HG03520 (cell line): Measurements from ENCODE around the gene SCD5.

ENCODE experiments used
- ATAC-seq: cut with Tn5 transposase; IDR thresholded peaks from one replicate; pipeline ENCODE4 v1.9.1; 2021; ENCODE audit warnings: mild to moderate bottlenecking, moderate library complexity; ENCODE audit not compliant: unreplicated experiment

SCD5 gene

DNA sequence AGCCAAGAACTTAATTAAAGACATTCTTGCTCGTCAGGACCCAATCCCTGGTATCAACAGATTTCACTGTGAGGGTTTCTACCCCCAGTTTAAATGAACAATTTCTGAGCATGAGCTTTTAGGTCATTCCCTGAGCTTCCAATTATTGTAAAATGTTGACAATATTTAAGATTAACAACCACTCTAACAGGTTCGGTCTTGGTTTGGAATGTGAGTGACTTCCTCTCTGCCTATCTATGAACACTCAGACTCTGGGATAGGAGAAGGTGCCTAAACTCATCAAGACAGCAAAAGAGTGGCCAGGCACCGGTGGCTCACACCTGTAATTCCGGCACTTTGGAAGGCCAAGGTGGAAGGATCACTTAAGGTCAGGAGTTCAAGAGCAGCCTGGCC lies 153.9 kb downstream of the SCD5 start:
- no peak for ATAC-seq

DNA sequence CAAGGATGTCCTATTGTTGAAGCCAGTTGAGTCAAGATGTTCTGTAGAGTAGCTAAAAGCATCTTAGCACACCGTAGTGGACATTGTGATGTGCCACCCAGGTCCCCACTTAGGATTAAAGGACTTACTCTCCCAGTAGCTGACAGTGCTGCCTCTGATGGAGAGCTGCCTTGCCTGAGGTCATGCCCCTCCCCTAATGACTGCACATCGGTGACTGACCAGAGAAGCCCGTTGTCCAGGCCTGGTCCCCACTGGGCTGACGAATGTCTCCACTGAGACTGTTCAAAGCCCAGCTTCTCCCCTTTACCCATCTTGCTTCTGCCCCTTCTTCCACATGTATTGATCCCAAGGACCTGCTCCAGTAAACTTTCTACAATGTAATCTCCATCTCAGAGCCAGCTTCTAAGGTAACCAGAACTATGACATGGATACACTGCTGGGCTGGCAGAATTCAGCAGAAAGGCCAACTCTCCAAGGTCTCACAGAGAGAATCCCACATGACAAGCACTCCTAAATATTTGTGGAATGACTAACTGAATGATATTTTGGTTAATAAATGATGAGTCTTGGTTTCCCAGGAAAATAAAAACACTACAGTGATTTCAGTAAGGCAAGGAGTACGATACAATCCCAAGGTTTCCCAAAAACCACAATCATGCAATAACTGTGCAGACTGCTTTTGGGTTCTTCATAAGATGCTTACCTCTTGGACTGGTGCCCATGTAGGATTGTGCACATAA lies 154.4 kb downstream of the SCD5 start:
- ATAC-seq: no peak

DNA sequence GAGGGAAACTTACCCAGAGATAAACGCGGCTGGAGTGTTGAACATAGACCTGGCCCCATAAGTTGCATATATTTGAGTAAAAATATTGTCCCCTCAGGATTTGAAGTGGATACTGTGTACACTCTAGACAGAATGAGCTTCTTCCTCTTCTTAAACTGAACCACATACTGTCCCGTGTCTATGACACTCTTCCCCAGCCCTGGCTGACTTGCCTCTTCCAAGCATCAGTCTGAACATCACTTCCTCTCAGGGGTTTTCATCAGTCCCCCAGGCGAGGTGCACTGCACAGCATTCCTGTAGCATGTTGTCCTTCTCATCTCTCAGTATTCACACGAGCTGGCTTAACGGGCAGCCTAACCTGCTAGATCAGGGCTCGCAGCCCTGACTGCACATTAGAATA lies 156.3 kb downstream of the SCD5 start:
- ATAC-seq: no peak

DNA sequence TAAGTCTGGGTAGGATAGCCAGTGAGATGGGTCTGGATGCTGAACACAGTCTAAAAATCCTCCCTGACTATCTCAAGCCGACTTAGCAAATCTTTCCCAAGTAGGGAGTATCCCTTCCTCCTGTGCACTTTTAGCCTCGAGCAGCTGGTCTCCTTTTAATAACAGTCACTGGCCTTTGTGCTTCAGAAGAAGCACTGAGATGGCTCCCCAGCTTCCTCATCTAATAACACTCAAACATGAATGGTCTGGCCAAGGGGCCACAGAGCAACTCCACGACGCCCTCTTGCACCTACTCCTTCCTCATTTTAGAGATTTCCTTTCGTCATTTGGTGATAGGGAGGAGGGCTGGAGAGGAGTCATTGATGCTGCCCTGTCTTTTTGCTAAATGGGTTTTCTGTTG lies 158.1 kb downstream of the SCD5 start:
- no peak for ATAC-seq

DNA sequence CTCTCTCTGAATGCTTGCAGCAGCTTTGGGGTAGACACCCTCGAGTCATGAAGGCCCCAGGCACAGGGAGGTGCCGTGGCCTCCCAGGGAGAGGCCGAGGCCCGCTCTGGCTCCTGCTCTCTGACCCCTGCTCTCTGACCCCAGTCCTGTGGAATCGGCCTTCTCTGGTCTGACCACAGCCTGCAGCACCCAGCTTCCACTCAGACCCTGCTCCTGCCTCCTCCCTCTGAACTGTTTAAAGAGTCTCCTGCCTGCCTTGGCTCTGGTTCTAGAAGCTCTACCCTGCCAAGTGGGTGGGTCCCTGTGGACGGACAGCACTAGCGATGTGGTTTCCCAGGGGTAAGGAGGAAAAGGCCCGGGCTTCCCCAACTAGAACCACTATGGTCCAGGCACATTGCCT lies 158.6 kb downstream of the SCD5 start:
- ATAC-seq: no peak

DNA sequence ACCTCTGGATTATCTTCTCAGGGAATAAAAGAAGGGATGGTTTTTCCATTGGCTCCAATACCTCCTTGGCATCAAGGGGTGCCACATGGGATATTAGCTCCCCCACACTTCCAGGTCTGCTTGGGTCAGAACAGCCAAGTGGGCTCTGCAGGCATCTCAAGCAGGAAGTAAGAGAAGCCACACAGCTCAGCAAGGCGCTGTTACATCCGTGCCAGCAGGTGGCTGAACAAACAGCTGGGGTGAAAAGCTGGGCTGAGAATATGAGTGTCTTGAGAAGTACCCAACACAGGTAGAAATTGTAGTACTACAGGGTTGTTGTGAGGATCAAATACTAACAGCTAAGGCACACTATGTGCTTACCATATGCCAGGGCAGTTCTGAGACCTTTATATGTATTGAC lies 160.1 kb downstream of the SCD5 start:
- ATAC-seq: no peak

DNA sequence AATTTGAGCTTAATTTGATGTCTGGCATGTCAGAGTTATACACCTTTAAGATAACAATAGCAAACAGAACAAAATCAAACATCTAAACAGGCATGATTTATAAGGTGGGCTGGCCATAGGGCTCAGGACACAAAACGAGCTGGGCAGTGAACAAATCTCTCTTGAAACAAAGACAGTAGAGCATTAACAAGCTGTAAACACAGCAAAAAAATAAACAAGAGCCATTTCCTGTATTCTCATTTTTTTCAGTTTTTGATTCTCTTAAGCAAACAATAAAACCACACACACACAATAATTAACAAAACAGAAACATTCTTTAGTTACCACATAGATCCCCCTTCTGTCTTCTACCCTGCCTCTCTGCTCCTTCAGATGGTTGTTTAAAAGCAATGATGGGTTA lies 168.5 kb downstream of the SCD5 start:
- ATAC-seq: no peak

DNA sequence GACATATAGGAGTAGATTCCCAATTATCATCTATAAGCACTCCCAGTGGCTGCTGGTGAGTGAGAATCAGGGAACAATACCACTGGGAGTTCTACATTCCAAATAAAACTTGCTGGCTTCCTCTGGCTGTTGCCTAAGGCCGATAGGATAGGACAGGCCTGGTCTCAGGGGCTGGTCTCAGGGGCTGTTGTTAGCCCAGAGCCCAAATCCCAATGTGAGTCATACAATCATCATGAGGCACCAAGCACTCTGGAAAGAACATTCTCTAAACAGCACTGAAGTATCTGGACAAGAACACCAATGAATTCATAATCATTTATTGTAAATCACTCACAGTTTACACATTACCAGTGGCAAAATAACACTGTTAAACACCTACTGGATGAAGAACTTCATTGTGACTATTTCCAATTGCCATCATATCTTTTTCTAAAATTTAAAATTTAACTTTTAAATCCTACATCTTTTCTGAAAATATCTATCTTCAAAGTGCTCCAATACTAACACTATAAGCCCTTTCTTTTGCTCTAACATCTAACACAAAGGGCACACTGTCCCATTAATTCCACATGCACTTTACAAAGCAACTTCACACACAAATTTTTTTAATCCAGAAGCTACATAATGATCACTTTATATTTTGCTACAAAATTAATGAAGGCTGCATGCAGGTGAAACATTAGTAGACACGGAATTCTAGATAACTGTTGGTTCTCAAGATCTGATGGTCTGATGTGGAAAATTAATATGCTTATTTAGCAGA lies 169.2 kb downstream of the SCD5 start:
- no peak for ATAC-seq

DNA sequence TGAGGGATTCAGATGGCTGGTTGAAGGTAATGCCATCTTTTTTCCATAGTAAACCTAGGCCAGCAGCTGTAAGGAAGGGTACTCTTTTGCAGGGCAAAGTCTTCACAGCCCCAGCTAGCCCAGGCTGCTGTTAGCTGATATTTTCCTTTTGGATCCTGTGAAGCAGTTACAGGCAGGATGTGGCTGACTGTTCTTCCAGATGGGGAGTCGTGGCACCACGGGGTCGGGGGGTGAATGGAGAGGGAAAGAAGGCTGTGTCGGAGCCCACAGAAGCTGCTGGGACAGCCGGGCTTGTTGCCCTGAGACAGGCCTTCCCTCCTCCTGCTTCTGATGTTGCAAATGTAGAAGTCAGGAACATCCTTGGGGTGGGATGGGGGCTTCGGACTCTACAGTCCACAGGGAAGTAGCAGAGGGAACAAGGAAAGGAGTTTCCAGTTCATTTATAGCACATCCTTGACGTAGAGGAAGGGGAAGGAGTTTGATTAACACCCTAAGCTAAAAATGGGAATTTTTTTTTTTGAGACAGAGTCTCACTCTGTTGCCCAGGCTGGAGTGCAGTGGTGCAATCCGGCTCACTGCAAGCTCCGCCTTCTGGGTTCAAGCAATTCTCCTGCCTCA lies 172.2 kb downstream of the SCD5 start:
- no peak for ATAC-seq

DNA sequence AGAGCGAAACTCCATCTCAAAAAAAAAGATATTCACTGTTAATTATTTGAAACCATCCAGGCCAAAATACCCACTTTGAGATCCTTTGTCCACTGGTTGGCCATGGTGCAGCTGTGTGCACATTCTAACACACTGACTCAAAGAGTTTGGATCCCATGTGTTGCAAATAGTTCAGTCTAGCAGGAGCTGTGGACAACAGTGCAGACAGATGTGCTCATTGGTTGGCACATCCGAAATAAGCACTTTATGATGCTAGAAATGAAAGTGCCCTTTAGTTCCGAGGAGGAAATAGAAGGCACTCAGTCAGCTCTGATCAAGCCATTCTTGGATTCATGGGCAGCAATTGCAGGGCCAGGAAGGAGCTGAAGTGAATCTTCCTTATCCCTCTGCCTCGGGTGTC lies 173.8 kb downstream of the SCD5 start:
- no peak for ATAC-seq

DNA sequence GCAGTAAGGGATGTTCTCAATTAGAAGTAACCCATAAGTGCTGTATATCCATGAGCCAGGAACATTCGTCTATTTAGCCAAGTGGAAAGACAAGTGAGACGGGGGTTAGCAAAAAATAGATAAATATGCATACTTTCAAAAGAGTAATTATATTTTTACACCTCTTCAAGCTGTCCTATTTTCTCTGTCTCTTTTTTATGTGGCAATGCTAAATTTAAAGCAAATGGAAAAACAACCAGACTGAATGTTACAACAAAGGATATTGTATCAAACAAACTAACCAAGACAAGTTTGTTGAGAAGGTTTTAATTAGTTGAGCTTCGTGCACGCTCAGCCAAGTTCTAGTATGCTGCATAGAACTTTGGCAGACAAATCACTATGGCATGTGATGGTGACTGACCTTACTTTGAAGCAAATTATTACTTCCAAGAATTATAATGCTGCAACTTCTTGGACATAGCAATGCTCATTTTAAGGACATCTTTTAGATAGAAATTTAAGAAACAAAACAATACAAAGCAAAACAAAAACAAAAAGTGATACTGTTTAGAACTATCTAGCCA lies 175.4 kb downstream of the SCD5 start:
- no peak for ATAC-seq

DNA sequence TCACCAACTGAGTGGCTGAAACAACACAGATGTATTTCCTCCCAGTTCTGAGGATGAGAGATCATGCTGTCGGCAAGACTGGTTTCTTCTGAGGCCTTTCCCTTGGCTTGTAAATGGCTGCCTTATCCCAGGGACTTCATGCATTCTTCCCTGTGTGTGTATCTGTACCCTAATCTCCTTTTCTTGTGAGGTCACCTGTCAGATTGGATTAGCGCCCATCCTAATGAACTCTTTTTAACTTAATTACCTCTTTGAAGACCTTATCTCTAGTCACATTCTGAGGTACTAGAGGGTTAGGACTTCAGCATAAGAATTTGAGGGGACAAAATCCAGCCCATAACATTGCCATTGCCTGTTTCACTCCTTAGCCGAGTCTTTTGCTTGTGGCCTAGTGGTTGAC lies 177.3 kb downstream of the SCD5 start:
- no peak for ATAC-seq

DNA sequence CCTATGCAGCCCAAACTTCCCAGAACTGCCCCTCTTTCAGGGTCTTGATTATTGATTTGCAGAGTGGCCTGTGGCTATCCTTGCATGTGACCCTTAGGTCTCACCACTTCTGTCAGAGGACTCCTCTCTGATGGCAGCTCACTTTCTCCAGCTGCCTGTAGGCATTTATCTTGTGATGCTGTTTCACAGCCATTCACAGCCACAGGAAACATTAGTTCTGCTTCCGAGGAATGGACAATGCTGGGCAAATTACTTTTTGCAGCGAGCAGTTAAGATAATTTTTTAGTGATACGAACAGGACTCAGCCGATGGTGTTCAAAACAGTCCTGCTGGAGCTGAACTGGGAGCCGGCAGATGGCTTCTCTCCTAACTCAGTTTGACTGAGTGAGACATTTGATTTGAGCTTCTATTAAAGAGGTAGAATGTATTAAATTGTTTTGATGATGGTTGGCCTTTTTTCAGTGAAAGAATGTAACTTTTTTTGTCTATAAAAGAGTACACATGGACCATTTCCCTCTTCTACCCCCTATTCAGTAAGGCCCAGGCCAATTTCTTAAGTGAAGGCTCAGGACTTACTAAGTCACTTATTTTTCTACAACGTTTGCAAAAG lies 178.4 kb downstream of the SCD5 start:
- no peak for ATAC-seq

DNA sequence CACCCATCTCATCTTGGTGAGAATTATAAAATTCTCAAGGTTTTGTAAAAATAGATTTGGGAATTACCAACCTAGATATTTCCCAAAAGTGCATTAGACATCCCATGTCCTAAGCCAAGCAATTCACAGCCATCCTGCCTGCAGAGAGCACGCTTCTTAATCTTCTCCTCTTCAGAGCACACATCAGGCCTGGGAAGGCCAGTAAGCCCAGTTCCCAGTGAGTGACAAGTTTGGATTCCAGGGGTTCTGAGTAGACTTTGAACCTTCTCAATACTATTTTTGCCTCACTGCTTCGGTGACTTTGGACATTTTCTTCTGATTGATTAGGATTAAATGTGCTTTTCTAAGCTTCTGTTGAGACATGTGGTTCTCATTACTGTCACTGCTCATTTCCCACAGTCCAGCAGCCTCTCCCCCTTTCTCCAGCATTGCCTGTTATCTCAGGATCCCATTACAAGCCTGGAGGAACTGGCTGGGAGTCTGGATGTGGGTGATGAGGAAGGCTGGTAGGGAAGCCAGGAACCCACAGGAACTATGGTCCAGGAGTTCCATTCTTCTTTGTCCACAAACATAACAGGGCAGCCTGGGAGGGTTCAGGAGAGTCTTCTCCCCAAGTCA lies 180.4 kb downstream of the SCD5 start:
- ATAC-seq: no peak

DNA sequence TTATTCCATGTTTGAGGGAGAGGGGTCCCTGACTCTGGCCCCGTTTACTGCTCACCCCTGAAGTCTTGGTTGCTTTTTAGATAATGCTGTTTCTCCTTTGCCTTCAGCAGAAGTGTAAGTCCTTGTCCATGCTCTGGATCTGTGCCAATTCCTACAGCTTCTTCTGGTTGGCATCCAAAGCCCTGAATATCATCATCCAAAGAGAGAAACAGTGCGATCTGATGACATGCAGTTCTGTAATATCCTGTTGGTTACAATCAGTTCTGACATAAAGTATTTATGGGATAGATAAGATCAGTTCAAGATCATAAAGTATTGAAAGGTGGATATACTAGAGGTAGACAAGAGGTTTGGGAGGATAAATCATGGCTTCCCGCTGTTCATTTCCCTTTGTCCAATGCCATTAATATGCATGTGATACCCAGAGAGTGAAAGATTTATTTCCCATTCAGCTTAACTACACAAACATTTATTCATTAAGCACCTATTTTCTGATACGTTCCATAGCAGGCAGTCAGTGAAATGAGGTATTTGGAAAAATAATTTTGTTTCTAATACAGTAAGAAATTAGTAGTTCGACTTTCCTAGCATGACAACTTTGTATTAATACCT lies 183.7 kb downstream of the SCD5 start:
- no peak for ATAC-seq

DNA sequence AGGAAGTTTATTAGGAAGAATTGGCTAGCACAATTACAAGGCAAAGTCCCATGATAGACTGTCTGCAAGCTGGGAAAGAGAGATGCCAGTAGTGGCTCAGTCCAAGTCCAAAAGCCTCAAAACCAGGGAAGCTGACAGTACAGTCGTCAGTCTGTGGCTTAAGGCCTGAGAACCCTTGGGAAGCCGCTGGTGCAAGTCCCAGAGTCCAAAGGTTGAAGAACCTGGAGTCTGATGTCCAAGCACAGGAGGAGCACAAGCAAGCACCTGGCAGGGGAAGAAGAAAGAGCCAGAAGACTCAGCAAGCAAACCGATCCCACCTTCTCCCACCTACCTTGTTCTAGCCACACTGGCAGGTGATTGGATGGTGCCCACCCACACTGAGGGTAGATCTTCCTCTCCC lies 185.5 kb downstream of the SCD5 start:
- ATAC-seq: no peak

DNA sequence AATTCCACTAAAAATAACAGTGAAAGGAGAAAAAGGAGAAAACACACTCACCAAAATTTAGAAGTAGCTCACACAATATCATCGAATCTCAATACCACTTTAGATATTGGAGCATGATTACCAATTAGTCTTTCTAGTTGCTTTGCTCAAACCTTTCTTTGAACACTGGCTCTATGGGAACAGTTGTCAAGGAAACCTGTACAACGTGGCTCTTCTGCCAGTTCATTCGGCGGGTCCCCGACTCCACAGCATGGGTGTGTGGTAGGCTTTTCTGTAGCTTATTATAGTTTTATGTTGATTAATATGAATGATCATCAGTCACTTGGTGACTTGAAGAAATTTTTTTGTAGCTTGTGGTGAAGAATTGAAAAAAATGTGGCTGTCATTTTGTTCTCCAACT lies 186.6 kb downstream of the SCD5 start:
- ATAC-seq: no peak

DNA sequence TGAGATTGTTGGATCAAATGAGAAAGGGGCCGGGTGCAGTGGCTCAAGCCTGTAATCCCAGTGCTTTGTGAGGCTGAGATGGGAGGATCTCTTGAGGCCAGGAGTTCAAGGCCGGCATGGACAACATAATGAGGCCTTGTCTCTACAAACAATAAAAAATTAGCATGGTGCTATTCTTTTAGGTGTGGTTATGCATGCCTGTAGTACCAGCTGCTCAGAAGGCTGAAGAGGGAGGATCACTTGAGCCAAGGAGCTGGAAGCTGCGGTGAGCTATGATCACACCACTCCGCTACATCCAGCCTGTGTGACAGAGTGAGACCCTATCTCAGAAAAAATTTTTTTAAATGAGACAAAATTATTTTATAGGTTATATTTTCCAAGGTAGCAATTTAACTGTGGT lies 187.1 kb downstream of the SCD5 start:
- ATAC-seq: no peak

DNA sequence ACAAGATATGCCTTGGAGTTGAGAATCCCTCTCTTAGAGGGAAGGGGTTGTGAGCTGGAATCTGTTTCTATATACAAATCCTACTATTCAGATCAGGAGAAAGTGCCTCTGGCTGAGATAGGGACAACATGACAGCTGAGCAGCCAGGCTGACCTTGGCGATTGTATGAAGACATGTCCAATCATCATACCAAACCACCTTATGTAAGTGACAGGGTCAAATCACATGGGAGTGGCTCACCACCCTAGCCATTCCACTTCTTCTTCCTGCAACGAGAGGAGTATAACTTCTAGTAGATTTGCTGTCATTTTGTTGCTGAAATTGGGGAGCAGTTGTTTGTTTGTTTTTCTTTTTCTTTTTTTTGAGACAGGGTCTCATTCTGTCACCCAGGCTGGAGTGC lies 188.6 kb downstream of the SCD5 start:
- ATAC-seq: no peak

DNA sequence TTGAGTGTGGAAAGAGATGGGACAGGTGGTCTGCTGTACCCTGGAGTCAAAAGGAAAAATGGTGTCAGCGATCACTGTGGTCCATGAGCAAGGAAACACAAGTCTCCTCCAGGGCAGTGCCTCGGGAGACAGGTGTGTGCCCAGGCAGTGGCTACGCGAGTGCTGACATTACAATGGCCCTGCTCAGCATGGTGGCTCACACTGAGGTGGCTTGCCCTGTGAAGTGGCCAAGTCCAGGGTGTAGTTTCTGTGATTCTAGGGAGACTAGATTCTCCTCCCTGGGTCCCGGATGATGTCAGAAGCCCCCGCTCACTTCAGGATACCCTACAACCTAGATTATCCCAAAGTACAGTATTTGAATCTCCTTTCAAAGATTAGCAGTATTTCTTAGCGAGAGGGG lies 192.0 kb downstream of the SCD5 start:
- no peak for ATAC-seq

DNA sequence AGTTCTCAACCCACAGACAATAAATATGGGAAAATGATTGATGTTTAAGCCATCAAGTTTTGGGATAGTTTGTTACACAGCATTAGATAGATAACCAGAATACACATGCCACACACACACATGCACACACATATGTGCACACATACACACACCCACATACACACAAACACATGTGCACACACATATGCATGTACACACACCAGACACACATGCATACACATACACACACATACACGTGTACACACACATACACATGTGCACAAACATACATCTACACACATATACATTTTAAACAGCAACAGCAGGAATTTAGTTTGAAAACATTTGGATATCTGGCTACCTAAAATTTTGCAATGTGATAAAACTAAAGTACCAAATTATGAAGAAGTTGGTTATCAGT lies 194.1 kb downstream of the SCD5 start:
- ATAC-seq: no peak
